ENCODE results near the gene DNAI2. TPM values are rescaled to one million over a fixed set of nuclear protein-coding genes. Genes with fewer than 3 reads are reported as not detected.

The DNAI2 gene
- total RNA-seq, 6 donors from 2014 or later, result 0.29 to 16.1 (median 3.7) TPM

DNA sequence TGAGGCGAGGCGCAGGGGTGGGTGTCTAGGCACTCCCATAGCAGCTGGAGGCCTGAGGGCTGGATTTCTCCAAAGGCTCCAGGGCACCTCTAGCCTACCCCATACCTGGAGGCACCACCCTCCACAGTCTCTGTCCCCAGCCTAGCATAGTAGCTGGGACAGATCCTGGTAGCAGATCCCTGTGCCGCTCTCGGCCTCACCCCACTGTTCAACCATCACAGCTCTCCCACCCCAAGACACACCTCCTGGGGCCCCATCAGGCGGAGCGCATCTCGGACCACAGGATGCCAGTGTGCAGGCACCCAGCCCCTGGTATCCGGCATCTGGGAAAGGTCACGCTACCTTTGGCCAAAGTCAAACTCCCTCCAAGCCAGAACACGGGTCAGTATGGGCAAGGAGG, 80.5 kb downstream of the DNAI2 start:
- DNase-seq, result peak in 1 of 2 donors; percentile 44
- peaks cover 6 to 22% (median 10%) of the 10 kb centered on the region in 4 donors for H3K4me1 ChIP-seq
- no peak overlapping the region for H3K27ac ChIP-seq
- H3K36me3 ChIP-seq, result no peaks in the 10 kb centered on the region
- H3K4me3 ChIP-seq, result no peak overlapping the region
- WGBS, 2 donors, result 77 to 80% methylated on average over 2 to 10 of the region's 10 CpGs
- ATAC-seq (ENCODE audit: low FRiP score in 2 of 2), result no peak
- H3K9me3 ChIP-seq, result no peaks in the 10 kb centered on the region
- peaks cover 0 to 57% (median 31%) of the 10 kb centered on the region in 4 donors for H3K27me3 ChIP-seq
- TF ChIP-seq, protein P1, sequence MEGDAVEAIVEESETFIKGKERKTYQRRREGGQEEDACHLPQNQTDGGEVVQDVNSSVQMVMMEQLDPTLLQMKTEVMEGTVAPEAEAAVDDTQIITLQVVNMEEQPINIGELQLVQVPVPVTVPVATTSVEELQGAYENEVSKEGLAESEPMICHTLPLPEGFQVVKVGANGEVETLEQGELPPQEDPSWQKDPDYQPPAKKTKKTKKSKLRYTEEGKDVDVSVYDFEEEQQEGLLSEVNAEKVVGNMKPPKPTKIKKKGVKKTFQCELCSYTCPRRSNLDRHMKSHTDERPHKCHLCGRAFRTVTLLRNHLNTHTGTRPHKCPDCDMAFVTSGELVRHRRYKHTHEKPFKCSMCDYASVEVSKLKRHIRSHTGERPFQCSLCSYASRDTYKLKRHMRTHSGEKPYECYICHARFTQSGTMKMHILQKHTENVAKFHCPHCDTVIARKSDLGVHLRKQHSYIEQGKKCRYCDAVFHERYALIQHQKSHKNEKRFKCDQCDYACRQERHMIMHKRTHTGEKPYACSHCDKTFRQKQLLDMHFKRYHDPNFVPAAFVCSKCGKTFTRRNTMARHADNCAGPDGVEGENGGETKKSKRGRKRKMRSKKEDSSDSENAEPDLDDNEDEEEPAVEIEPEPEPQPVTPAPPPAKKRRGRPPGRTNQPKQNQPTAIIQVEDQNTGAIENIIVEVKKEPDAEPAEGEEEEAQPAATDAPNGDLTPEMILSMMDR (IDR thresholded peaks at IDR 0.05), result no peak
- no peak for TF ChIP-seq EP300 (IDR thresholded peaks at IDR 0.05)

DNA sequence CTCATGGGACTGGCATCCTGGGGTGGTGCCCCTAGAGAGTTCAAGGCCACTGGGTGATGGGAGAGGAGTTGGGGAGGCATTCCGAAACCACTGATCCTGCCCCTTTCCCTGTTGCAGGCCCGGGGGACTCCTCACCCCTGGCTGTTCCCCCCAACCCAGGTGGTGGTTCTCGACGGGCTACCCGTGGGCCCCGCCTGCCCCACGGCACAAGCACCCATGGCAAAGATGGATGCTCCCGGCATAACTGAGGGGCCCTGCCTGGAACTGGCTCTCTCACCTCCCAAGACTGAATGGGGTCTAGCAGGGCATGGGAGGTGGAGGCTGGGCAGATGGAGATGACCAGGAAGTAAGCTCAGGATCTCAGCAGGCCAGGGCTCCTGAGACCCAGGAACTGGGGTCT, 81.0 kb downstream of the DNAI2 start:
- Histone ChIP-seq H3K36me3 (no peaks in the 10 kb centered on the region), H3K4me3 (no peak overlapping the region), H3K9me3 (no peaks in the 10 kb centered on the region), H3K27ac (no peak overlapping the region), H3K27me3 (peaks cover 0 to 57% (median 31%) of the 10 kb centered on the region in 4 donors), H3K4me1 (peaks cover 6 to 22% (median 10%) of the 10 kb centered on the region in 4 donors)
- DNase-seq (peak in 1 of 2 donors; percentile 55), ATAC-seq (ENCODE audit: low FRiP score in 2 of 2) (no peak)
- TF ChIP-seq, protein P1 (IDR thresholded peaks at IDR 0.05), result no peak
- TF ChIP-seq POLR2A (IDR thresholded peaks at IDR 0.05) (no peak), POLR2AphosphoS5 (IDR thresholded peaks at IDR 0.05) (no peak), EP300 (IDR thresholded peaks at IDR 0.05) (no peak)
- WGBS, 2 donors, result 84% methylated on average over 6 of the region's 8 CpGs; no CpG with 5 or more reads in 1 of the 2 donors

DNA sequence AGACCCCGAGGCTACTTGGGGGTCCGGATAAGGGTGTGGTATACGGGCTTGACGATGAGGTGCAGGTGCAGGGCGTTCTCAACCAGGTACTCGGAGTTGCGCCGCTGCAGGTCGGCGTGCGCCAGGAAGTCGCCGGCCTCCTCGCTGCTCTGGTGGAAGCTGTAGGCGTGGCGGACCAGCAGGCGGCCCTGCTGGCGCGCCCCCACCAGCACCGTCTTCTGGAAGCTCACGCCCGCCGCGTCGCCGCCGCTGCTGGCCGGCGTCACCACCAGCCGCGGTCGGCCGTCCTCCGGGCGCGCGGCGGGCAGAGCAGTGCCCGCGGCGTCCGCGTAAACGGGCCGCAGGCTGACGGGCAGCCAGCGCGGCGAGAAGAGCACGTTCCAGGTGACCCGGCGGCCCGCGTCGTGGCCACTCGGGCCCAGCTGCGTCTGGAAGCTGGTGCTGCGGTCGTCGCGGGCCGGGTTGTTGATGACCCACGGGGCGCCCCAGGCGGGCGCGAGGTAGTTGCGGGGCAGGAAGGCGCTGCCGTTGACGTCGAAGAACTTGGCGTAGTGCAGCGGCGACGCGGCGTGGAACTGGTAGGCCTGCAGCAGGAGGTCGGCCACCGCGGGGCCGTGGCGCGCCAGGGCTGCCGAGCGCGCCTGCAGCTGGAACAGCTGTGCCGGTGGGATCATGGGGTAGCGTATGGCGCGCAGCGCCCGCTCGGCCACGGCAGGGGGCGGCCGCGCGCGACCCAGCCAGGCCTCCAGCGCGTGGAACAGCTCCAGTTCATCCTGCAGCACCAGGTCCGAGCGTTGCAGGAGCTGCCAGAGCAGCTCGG, 82.8 kb downstream of the DNAI2 start:
- Histone ChIP-seq H3K9me3 (no peaks in the 10 kb centered on the region), H3K4me3 (peak overlapping the region in 2 of 4 donors; percentile 13 to 27)

DNA sequence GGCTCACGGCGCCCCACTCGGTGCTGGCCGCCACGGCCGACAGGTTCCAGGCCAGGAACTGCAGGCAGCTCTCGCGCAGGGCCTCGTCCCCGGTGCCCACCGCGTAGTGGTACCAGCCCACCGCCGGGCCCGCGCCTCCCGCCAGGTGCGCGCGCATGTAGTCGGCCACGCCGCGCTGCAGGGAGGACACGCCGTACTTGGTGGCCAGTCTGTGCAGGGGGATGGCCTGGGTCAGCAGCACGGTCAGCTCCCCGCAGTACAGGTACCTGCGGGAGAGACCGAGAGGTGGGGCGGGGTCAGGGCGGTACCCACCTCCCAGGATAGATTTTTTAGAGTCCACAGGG, 83.4 kb downstream of the DNAI2 start:
- Histone ChIP-seq H3K4me3 (peak overlapping the region in 1 of 4 donors; percentile 27), H3K27me3 (peaks cover 0 to 59% (median 31%) of the 10 kb centered on the region in 4 donors), H3K27ac (no peak overlapping the region), H3K9me3 (no peaks in the 10 kb centered on the region), H3K4me1 (peaks cover 6 to 21% (median 10%) of the 10 kb centered on the region in 4 donors), H3K36me3 (no peaks in the 10 kb centered on the region)
- WGBS, 2 donors, result 78% methylated on average over 7 of the region's 32 CpGs; no CpG with 5 or more reads in 1 of the 2 donors
- DNase-seq, result no peak
- TF ChIP-seq, protein P1 (IDR thresholded peaks at IDR 0.05), result no peak
- TF ChIP-seq POLR2A (IDR thresholded peaks at IDR 0.05) (no peak), POLR2AphosphoS5 (IDR thresholded peaks at IDR 0.05) (no peak)
- no peak for ATAC-seq (ENCODE audit: low FRiP score in 2 of 2)

More for the DNA sequence above, 82.8 kb downstream of the DNAI2 start:
- ATAC-seq (ENCODE audit: low FRiP score in 2 of 2) (no peak), DNase-seq (peak in 1 of 2 donors; percentile 84)
- TF ChIP-seq EP300 (IDR thresholded peaks at IDR 0.05) (no peak), POLR2AphosphoS5 (IDR thresholded peaks at IDR 0.05) (no peak)
- WGBS, 2 donors, result 1 to 9% methylated on average over 18 to 74 of the region's 105 CpGs
- H3K4me1 ChIP-seq, result peaks cover 6 to 25% (median 10%) of the 10 kb centered on the region in 4 donors
- no peaks in the 10 kb centered on the region for H3K36me3 ChIP-seq
- no peak overlapping the region for H3K27ac ChIP-seq
- H3K27me3 ChIP-seq, result peaks cover 0 to 60% (median 34%) of the 10 kb centered on the region in 4 donors

DNA sequence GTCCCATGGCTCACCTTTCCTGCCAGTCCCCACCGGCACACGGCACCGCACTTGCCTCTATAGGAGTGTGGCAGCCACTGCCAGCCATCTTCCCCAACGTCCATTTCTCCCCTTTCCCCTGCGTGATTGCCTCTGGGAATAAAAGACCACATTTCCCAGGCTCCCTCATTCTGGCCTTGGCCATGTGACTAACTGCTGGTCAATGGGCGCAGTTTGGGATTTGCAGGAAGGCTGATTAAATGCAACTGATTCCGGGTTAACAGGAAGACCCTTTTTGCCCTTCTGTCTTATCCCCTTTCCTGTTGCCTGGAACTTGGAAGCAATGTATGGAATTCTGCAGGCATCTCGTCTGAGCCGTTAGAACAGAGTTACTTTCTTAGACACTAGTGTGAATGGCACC, 84.7 kb downstream of the DNAI2 start:
- Histone ChIP-seq H3K4me1 (peaks cover 6 to 21% (median 10%) of the 10 kb centered on the region in 4 donors), H3K4me3 (no peak overlapping the region)
- TF ChIP-seq POLR2AphosphoS5 (IDR thresholded peaks at IDR 0.05), result no peak
- no peak for TF ChIP-seq POLR2A (IDR thresholded peaks at IDR 0.05)
- TF ChIP-seq EP300 (IDR thresholded peaks at IDR 0.05), result no peak
- TF ChIP-seq, protein P1 (IDR thresholded peaks at IDR 0.05), result no peak

More for the DNA sequence above, 84.7 kb downstream of the DNAI2 start:
- H3K27me3 ChIP-seq, result peaks cover 0 to 52% (median 25%) of the 10 kb centered on the region in 4 donors
- 76 to 82% methylated on average over 9 of the region's 9 CpGs for WGBS, 2 donors
- H3K36me3 ChIP-seq, result no peaks in the 10 kb centered on the region
- no peak overlapping the region for H3K27ac ChIP-seq
- ATAC-seq (ENCODE audit: low FRiP score in 2 of 2) (no peak), DNase-seq (no peak)
- H3K9me3 ChIP-seq, result no peaks in the 10 kb centered on the region

Measured in upper lobe of left lung (tissue), 6 donors.